ENCODE measurements around the gene GSKIP.

DNA sequence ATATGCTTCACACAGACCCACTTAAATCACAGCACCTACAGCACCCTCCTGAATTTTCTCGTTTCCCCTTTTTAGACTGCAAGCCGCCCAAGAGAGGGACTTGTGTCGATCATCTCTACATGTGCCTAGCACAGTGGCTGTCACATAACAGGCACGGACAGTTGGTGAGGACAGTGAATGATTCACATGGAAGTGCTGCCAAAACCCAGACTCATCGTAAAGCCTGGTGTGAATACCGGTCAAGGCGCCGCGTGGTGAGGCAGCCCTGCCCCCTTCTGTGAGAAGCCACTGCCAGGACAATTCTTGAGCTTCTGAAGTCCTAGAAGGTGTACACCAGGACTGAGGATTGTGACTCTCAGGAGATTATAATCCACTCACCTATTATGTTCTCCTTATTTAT, 44.5 kb upstream of the GSKIP start:
- TF ChIP-seq EP300 (IDR thresholded peaks at IDR 0.05) (no peak), POLR2A (IDR thresholded peaks at IDR 0.05) (no peak)
- TF ChIP-seq, protein P1, sequence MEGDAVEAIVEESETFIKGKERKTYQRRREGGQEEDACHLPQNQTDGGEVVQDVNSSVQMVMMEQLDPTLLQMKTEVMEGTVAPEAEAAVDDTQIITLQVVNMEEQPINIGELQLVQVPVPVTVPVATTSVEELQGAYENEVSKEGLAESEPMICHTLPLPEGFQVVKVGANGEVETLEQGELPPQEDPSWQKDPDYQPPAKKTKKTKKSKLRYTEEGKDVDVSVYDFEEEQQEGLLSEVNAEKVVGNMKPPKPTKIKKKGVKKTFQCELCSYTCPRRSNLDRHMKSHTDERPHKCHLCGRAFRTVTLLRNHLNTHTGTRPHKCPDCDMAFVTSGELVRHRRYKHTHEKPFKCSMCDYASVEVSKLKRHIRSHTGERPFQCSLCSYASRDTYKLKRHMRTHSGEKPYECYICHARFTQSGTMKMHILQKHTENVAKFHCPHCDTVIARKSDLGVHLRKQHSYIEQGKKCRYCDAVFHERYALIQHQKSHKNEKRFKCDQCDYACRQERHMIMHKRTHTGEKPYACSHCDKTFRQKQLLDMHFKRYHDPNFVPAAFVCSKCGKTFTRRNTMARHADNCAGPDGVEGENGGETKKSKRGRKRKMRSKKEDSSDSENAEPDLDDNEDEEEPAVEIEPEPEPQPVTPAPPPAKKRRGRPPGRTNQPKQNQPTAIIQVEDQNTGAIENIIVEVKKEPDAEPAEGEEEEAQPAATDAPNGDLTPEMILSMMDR (IDR thresholded peaks at IDR 0.05): no peak
